ENCODE results near the gene SMARCC1.
A peak's percentile ranks its signal among the peaks of the same experiment; 100 is the strongest.
"Not testable (repeated sequence)": the region's sequence is repeated elsewhere in the genome, so short reads cannot be mapped to it uniquely, and the experiment has no call there.

The SMARCC1 gene

GRCh38 chr3:47781685-47782445, at the start of gene SMARCC1:
Gene SMARCC1, minus strand, starts transcription at chr3:47781893. Its CDS starts 96 bp downstream, at chr3:47781797.
- peak; percentile 97 for DNase-seq (ENCODE audit: low spot score)

GRCh38 chr3:47829482-47829881, 47.8 kb upstream of the SMARCC1 start:
- not testable (repeated sequence) for DNase-seq (ENCODE audit: low spot score)

GRCh38 chr3:47825590-47825989, 43.9 kb upstream of the SMARCC1 start:
- DNase-seq (ENCODE audit: low spot score) = no peak

GRCh38 chr3:47824541-47825473, 43.1 kb upstream of the SMARCC1 start:
- peak; percentile 85 for DNase-seq (ENCODE audit: low spot score)

GRCh38 chr3:47817609-47818008, 35.9 kb upstream of the SMARCC1 start:
- no peak for DNase-seq (ENCODE audit: low spot score)

- DNase-seq (ENCODE audit: low spot score) = no peak
These were observed 32.0 kb upstream of the SMARCC1 start for GRCh38 chr3:47813551-47814177.

GRCh38 chr3:47804577-47804976, 22.9 kb upstream of the SMARCC1 start:
- no peak for DNase-seq (ENCODE audit: low spot score)

- DNase-seq (ENCODE audit: low spot score) = peak; percentile 12
These were observed 21.9 kb upstream of the SMARCC1 start for GRCh38 chr3:47803480-47804025.

GRCh38 chr3:47802734-47803479, 21.2 kb upstream of the SMARCC1 start, which contains the start of gene DHX30:
Gene DHX30, plus strand, starts transcription at chr3:47803138. Its CDS starts 7,546 bp downstream, at chr3:47810684.
- DNase-seq (ENCODE audit: low spot score) = peak; percentile 70

- DNase-seq (ENCODE audit: low spot score) = peak; percentile 25
These were observed 18.0 kb upstream of the SMARCC1 start for GRCh38 chr3:47799733-47800132.

GRCh38 chr3:47794544-47794943, 12.9 kb upstream of the SMARCC1 start:
- no peak for DNase-seq (ENCODE audit: low spot score)

- DNase-seq (ENCODE audit: low spot score) = no peak
These were observed 11.0 kb upstream of the SMARCC1 start for GRCh38 chr3:47792699-47793098.

GRCh38 chr3:47791193-47791855, 9.6 kb upstream of the SMARCC1 start:
- DNase-seq (ENCODE audit: low spot score) = no peak

GRCh38 chr3:47783673-47784072, 2.0 kb upstream of the SMARCC1 start:
- DNase-seq (ENCODE audit: low spot score) = no peak

- DNase-seq (ENCODE audit: low spot score) = no peak
These were observed 984 bp upstream of the SMARCC1 start for GRCh38 chr3:47782446-47783308.

- DNase-seq (ENCODE audit: low spot score) = peak; percentile 36
These were observed 680 bp downstream of the SMARCC1 start for GRCh38 chr3:47780741-47781684.

- DNase-seq (ENCODE audit: low spot score) = no peak
These were observed 2.9 kb downstream of the SMARCC1 start for GRCh38 chr3:47778746-47779145.

- no peak for DNase-seq (ENCODE audit: low spot score)
These were observed 8.9 kb downstream of the SMARCC1 start for GRCh38 chr3:47772788-47773187.

GRCh38 chr3:47772047-47772446, 9.6 kb downstream of the SMARCC1 start:
- no peak for DNase-seq (ENCODE audit: low spot score)
